AG09319 (cell line): ENCODE measurements around the gene ASTN2.

Experiments used
- DNase-seq: peaks from one replicate; pipeline ENCODE4 v3.0.0-alpha.2; 2010; ENCODE audit warnings: low read depth; ENCODE audit errors: extremely low read depth
- TF ChIP-seq, protein P1 (sequence below): IDR thresholded peaks from 2 replicates; pipeline ENCODE4 v1.5.1; 2011; ENCODE audit warnings: low read depth, mild to moderate bottlenecking, inconsistent platforms, low read length, moderate library complexity

Gene ASTN2

GRCh38 chr9:117365438-117365837 is 49.4 kb downstream of the ASTN2 start:
- TF ChIP-seq, protein P1, sequence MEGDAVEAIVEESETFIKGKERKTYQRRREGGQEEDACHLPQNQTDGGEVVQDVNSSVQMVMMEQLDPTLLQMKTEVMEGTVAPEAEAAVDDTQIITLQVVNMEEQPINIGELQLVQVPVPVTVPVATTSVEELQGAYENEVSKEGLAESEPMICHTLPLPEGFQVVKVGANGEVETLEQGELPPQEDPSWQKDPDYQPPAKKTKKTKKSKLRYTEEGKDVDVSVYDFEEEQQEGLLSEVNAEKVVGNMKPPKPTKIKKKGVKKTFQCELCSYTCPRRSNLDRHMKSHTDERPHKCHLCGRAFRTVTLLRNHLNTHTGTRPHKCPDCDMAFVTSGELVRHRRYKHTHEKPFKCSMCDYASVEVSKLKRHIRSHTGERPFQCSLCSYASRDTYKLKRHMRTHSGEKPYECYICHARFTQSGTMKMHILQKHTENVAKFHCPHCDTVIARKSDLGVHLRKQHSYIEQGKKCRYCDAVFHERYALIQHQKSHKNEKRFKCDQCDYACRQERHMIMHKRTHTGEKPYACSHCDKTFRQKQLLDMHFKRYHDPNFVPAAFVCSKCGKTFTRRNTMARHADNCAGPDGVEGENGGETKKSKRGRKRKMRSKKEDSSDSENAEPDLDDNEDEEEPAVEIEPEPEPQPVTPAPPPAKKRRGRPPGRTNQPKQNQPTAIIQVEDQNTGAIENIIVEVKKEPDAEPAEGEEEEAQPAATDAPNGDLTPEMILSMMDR: no peak
- DNase-seq: no peak

GRCh38 chr9:117363006-117363405 is 51.9 kb downstream of the ASTN2 start:
- TF ChIP-seq, protein P1: no peak
- no peak for DNase-seq

- DNase-seq: no peak
- TF ChIP-seq, protein P1: no peak
These were observed 54.9 kb downstream of the ASTN2 start for GRCh38 chr9:117359910-117360309.

DNA sequence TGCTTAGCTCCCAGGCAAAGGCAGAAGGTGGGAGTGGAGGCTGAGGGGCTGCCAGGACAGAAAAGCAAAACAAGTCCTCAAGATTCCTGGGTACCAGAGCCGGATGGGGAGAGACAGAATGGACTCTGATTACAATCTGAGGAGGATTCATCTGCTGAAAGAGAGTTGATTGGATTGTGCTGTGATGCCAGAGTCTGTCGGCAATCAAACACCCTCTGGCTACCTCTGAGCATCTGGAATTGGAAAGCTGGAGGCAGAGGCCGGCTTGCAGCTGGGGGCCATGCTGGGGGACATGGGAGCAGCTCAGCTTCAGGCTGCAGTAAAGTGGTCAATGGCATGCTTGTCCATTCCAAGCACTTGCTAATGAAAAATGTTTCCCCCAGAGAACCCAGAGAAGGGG is 59.3 kb downstream of the ASTN2 start:
- DNase-seq: no peak
- TF ChIP-seq, protein P1: no peak

DNA sequence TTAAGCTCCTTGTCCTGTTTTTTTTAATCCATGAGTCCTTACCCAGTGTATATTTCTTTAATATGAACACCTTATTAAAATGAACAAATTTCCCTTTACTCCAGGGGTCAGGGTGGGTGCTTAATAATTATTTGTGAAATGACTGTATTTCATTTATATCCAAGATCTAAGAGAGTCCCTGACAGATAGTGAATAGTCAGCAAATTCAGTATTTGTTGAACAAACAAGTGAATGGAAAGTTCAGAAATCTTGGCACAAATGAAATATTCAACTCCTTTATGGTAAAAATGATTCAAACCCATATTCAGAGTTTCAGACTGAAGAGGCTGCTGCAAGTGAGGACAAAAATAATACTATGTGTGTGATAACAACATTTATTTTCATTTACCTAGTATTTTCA is 59.9 kb downstream of the ASTN2 start:
- DNase-seq: no peak
- TF ChIP-seq, protein P1: no peak

DNA sequence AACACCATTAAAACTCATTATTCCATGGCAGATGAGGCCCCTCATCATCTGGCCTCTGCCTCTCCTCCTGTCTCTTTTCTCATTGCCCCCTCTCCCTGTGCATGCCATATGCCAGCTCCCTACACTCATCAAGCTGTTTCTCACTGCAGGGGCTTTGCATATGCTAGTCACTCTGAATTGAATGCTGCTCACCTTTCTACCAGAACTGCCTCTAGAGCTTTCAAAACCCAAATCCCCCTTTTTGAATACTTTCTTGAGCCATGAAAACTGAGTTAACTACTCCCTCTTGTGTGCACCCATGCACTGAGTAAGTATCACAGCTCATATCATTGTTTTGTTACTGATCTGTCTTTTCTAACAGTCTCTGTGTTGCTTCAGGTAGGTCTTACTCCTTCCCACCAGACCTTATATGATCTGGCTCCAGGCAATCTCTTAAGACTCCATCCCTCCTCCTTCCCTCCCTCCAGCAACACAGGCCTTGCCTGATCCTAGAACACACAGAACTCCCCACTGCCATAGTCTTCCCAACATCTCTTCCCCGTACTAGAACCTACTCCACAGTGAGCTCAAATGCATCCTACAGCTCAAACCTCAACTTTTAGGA is 60.5 kb downstream of the ASTN2 start:
- DNase-seq: no peak
- TF ChIP-seq, protein P1: no peak

DNA sequence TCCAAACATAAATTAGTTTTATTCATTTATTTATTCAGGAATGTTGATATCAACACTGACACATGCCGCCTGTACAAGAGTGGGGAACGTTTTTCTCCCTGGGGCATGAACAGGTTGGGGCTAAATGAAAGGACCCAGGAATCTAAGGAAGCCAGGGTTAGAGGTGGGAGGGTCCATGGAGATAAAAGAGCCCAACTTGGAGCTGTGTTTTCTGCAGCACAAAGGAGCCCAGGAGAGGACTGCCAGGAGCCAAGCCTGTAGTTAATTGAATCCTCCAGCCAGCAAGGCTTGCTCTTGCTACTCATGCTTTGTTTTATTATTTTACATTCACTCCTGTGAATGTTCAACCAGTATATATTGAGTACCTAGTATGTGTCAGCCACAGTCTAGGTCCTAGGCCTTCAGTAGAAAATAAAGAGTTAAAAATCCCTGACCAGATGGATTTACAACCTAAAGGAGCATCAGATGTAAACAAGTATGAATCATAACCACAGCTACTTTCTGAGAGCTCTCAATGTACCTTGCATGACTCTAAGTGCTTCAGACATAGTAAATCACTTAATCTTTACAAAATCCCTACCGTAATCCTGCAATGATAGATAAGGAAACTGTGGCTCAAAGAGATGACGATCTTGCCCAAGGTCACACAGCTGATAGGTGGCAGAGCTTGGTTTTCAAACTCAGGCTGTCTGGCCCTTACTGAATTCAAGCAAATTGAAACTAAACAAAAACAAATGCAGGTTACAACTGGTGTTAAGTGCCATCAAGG is 69.8 kb downstream of the ASTN2 start:
- TF ChIP-seq, protein P1: no peak
- no peak for DNase-seq
